ENCODE measurements around the gene AGBL4. TPM values are rescaled to one million over a fixed set of nuclear protein-coding genes. Genes with fewer than 3 reads are reported as not detected.

AGBL4 gene
- total RNA-seq, 6 experiments from 2014 or later: not detected

DNA sequence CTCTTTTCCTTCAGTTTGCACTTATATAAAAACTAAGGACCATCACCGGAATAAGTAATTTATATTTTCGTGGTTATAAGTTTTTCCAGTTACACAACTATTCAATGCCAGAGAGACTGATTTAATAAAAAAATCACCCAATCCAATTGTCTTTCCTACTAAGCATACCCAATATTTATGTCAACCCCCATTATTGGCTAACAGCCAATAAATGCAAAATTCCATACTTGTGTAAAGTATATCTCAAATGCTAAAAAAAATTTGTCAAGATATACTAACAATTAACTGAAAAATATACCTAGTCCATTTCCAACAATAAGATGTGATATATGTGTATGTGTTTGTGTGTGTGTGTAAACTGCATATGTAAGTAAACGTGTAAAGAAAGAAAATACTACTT, 117.4 kb downstream of the AGBL4 start:
- H3K27ac Mint-ChIP-seq: no peak overlapping the region
- no peak overlapping the region for H3K4me3 Mint-ChIP-seq
- H3K27me3 Mint-ChIP-seq (ENCODE audit: insufficient read depth): no peaks in the 10 kb centered on the region
- TF ChIP-seq, protein P1, sequence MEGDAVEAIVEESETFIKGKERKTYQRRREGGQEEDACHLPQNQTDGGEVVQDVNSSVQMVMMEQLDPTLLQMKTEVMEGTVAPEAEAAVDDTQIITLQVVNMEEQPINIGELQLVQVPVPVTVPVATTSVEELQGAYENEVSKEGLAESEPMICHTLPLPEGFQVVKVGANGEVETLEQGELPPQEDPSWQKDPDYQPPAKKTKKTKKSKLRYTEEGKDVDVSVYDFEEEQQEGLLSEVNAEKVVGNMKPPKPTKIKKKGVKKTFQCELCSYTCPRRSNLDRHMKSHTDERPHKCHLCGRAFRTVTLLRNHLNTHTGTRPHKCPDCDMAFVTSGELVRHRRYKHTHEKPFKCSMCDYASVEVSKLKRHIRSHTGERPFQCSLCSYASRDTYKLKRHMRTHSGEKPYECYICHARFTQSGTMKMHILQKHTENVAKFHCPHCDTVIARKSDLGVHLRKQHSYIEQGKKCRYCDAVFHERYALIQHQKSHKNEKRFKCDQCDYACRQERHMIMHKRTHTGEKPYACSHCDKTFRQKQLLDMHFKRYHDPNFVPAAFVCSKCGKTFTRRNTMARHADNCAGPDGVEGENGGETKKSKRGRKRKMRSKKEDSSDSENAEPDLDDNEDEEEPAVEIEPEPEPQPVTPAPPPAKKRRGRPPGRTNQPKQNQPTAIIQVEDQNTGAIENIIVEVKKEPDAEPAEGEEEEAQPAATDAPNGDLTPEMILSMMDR (IDR thresholded peaks at IDR 0.05): no peak
- peaks cover 30% of the 10 kb centered on the region for H3K9me3 Mint-ChIP-seq
- no peaks in the 10 kb centered on the region for H3K4me1 Mint-ChIP-seq (ENCODE audit: low read depth)
- DNase-seq: no peak
- no peaks in the 10 kb centered on the region for H3K36me3 Mint-ChIP-seq (ENCODE audit: low read depth)

DNA sequence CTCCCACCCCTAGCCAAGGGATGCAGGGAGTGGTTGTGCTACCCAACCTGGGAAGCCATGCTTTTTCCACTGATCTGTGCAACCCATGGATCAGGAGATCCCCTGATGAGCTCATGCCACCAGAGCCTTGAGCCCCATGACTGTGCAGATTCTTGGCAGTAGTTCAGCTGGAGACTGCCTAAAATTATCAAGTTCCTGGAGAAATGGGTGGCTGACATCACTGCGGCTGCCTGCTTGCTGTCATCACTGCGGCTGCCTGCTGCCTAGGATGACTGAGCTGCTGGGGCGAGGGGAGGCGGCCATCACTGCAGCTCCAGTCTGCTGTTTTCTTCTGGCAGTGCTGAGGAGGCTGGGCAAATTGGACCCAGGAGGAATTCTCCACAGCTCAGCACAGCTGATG, 159.2 kb downstream of the AGBL4 start:
- H3K4me3 Mint-ChIP-seq: no peak overlapping the region
- no peak overlapping the region for H3K27ac Mint-ChIP-seq
- TF ChIP-seq, protein P1 (IDR thresholded peaks at IDR 0.05): no peak
- DNase-seq: no peak
- peaks cover 80% of the 10 kb centered on the region for H3K9me3 Mint-ChIP-seq
- H3K27me3 Mint-ChIP-seq (ENCODE audit: insufficient read depth): no peaks in the 10 kb centered on the region
- H3K36me3 Mint-ChIP-seq (ENCODE audit: low read depth): no peaks in the 10 kb centered on the region
- no peaks in the 10 kb centered on the region for H3K4me1 Mint-ChIP-seq (ENCODE audit: low read depth)

DNA sequence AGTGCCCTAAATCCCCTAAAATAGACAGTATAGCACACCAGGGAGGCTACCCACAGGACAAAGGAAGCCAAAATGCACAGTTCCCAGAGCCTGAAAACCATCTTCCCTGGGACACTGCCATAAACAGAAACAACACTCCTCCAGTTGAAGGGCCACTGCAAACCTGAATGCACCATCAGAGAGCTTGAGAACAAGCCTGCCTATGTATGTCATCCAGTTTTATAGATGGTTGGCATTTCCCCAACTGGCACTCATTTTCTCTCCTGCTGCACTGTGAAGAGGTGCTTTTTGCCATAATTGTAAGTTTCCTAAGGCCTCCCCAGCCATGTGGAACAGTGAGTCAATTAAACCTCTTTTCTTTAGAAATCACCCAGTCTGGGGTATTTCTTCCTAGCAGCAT, 169.0 kb downstream of the AGBL4 start:
- Mint-ChIP-seq H3K4me1 (ENCODE audit: low read depth) (no peaks in the 10 kb centered on the region), H3K9me3 (peaks cover 41% of the 10 kb centered on the region), H3K27ac (no peak overlapping the region), H3K27me3 (ENCODE audit: insufficient read depth) (no peaks in the 10 kb centered on the region), H3K4me3 (no peak overlapping the region), H3K36me3 (ENCODE audit: low read depth) (no peaks in the 10 kb centered on the region)
- TF ChIP-seq, protein P1 (IDR thresholded peaks at IDR 0.05): no peak
- DNase-seq: no peak

DNA sequence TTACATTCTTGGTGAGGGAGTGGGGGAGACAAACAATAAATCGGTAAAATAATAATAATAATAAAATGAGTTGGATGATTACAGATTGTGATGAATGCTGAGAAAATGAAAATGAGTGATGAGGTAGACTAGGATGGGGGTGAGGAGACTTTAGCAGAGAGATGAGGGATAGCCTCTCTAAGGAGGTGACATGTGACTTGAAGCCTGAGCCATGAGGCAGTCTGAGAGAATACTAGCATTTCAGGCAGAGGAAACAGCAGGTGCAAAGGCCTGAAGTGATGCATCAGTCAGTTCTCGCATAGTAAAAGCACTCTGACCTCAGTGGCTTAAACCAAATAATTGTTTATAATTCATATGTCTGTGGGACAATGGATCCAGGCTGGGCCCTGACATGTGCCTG, 181.2 kb downstream of the AGBL4 start:
- DNase-seq: no peak
- Mint-ChIP-seq H3K4me3 (no peak overlapping the region), H3K4me1 (ENCODE audit: low read depth) (no peaks in the 10 kb centered on the region), H3K27me3 (ENCODE audit: insufficient read depth) (peaks cover 2% of the 10 kb centered on the region; the same call in 1 of the 2 replicates), H3K9me3 (peaks cover 80% of the 10 kb centered on the region), H3K27ac (no peak overlapping the region), H3K36me3 (ENCODE audit: low read depth) (peaks cover 21% of the 10 kb centered on the region)
- TF ChIP-seq, protein P1 (IDR thresholded peaks at IDR 0.05): no peak

DNA sequence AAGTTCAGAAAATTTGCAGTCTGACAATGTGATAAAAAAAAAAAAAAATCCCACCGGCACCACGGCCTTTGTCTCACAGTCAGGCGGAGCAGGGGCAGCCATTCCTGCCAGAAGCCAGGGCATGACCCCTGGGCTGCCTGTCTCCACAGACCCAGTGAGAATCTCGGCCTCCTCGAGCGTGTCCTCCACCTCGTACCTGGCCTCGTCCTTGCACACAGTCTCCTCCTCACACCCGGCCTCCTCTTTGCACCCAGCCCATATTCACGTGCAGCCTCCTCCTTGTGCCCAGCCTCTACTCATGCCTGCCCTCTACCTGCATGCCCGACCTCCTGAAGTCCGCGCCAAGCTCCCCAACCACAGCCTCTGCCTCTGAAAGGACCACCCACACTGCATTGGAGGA, 182.0 kb downstream of the AGBL4 start:
- peaks cover 21% of the 10 kb centered on the region for H3K36me3 Mint-ChIP-seq (ENCODE audit: low read depth)
- TF ChIP-seq, protein P1 (IDR thresholded peaks at IDR 0.05): no peak
- no peak overlapping the region for H3K27ac Mint-ChIP-seq
- H3K4me1 Mint-ChIP-seq (ENCODE audit: low read depth): no peaks in the 10 kb centered on the region
- peaks cover 2% of the 10 kb centered on the region; the same call in 1 of the 2 replicates for H3K27me3 Mint-ChIP-seq (ENCODE audit: insufficient read depth)
- peaks cover 76% of the 10 kb centered on the region for H3K9me3 Mint-ChIP-seq
- no peak for DNase-seq
- H3K4me3 Mint-ChIP-seq: no peak overlapping the region

DNA sequence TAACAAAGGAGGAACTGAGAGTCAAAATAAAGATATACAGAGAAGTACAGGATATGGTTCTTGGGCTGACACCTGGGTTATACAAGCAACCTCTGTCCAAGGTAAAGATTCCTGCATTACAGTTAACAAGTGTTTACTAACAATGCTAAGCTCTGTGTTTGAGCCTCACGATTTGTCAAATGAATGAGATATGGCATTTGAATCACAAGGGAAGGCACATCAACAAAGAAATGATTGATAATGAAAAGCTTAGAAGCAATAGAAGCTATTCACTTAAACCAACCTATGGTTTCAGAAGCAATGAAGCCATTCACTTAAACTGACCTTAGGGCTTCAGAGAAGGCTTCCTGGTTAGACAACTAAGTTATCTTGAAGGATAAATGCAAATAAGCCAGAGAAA, 199.5 kb downstream of the AGBL4 start:
- Mint-ChIP-seq H3K9me3 (peaks cover 14% of the 10 kb centered on the region), H3K27me3 (ENCODE audit: insufficient read depth) (no peaks in the 10 kb centered on the region), H3K4me3 (no peak overlapping the region), H3K4me1 (ENCODE audit: low read depth) (no peaks in the 10 kb centered on the region), H3K27ac (no peak overlapping the region), H3K36me3 (ENCODE audit: low read depth) (no peaks in the 10 kb centered on the region)
- no peak for DNase-seq
- TF ChIP-seq, protein P1 (IDR thresholded peaks at IDR 0.05): no peak
